WERI-Rb-1 (cell line): ENCODE results near the gene NUDT16L1.

Experiments
- DNase-seq: peaks from one replicate; pipeline ENCODE4 v3.0.0-alpha.2; 2020
- H3K27ac ChIP-seq: fragments of 250-450 bp; sonication (Bioruptor Pico); 2 replicates; pipeline ENCODE4 v1.5.1; 2020; ENCODE audit warnings: mild to moderate bottlenecking, moderate library complexity
- H3K27me3 ChIP-seq: fragments of 250-450 bp; sonication (Bioruptor Pico); 2 replicates; pipeline ENCODE4 v1.5.1; 2021; ENCODE audit warnings: mild to moderate bottlenecking, low read depth, moderate library complexity; ENCODE audit not compliant: insufficient read depth, severe bottlenecking
- H3K36me3 ChIP-seq: fragments of 250-450 bp; sonication (Bioruptor Pico); 2 replicates; pipeline ENCODE4 v1.5.1; 2020; ENCODE audit warnings: mild to moderate bottlenecking, moderate library complexity
- H3K4me3 ChIP-seq: 2 replicates; pipeline ENCODE4 v1.5.1; 2011; ENCODE audit warnings: low read depth, mild to moderate bottlenecking, control low read depth, low read length
- H3K9me3 ChIP-seq: fragments of 250-450 bp; sonication (Bioruptor Pico); 2 replicates; pipeline ENCODE4 v1.5.1; 2021; ENCODE audit warnings: mild to moderate bottlenecking, moderate library complexity; ENCODE audit not compliant: severe bottlenecking
- CTCF ChIP-seq: IDR thresholded peaks from 2 replicates; pipeline ENCODE4 v1.5.1; 2011; ENCODE audit warnings: low read depth, mild to moderate bottlenecking, control low read depth, inconsistent platforms, low read length

NUDT16L1 gene

GRCh38 chr16:4686497-4687210 is 6.7 kb upstream of the NUDT16L1 start:
- no peak for DNase-seq
- TF ChIP-seq CTCF = no peak
- H3K9me3 ChIP-seq = no peaks in the 10 kb centered on the region
- H3K27ac ChIP-seq = no peak overlapping the region
- peaks cover 26% of the 10 kb centered on the region for H3K36me3 ChIP-seq
- no peak overlapping the region for H3K4me3 ChIP-seq
- no peaks in the 10 kb centered on the region for H3K27me3 ChIP-seq

GRCh38 chr16:4687416-4687815 is 5.9 kb upstream of the NUDT16L1 start:
- no peak overlapping the region for H3K4me3 ChIP-seq
- no peak for TF ChIP-seq CTCF
- H3K36me3 ChIP-seq = peaks cover 26% of the 10 kb centered on the region
- H3K27ac ChIP-seq = no peak overlapping the region
- H3K27me3 ChIP-seq = no peaks in the 10 kb centered on the region
- DNase-seq = no peak
- no peaks in the 10 kb centered on the region for H3K9me3 ChIP-seq

GRCh38 chr16:4687946-4688673 is 5.3 kb upstream of the NUDT16L1 start:
- no peak for DNase-seq
- no peaks in the 10 kb centered on the region for H3K27me3 ChIP-seq
- TF ChIP-seq CTCF = no peak
- peaks cover 26% of the 10 kb centered on the region for H3K36me3 ChIP-seq
- no peak overlapping the region for H3K4me3 ChIP-seq
- H3K9me3 ChIP-seq = no peaks in the 10 kb centered on the region
- no peak overlapping the region for H3K27ac ChIP-seq

- Histone ChIP-seq H3K27me3 (no peaks in the 10 kb centered on the region), H3K9me3 (no peaks in the 10 kb centered on the region), H3K36me3 (peaks cover 27% of the 10 kb centered on the region), H3K4me3 (no peak overlapping the region), H3K27ac (no peak overlapping the region)
- no peak for TF ChIP-seq CTCF
- DNase-seq = no peak
Observed at GRCh38 chr16:4688674-4689045, 4.7 kb upstream of the NUDT16L1 start.

GRCh38 chr16:4689091-4689671 is 4.2 kb upstream of the NUDT16L1 start:
- H3K27ac ChIP-seq = no peak overlapping the region
- H3K27me3 ChIP-seq = no peaks in the 10 kb centered on the region
- no peak for TF ChIP-seq CTCF
- H3K4me3 ChIP-seq = no peak overlapping the region
- DNase-seq = no peak
- no peaks in the 10 kb centered on the region for H3K9me3 ChIP-seq
- peaks cover 27% of the 10 kb centered on the region for H3K36me3 ChIP-seq
